ENCODE results near the gene GOLGA1. TPM values are rescaled to one million over a fixed set of nuclear protein-coding genes. Genes with fewer than 3 reads are reported as not detected.
A peak's percentile ranks its signal among the peaks of the same experiment; 100 is the strongest.

GOLGA1 gene
- total and polyA plus RNA-seq, 9 of the 15 experiments (the other 6 are each of a cell fraction or from before 2014, with no cell fraction given), result 2.9 to 15.9 (median 8.5) TPM

- TF ChIP-seq JUN (IDR thresholded peaks at IDR 0.05; ENCODE audit: borderline replicate concordance, low read depth, low read length) (peak; percentile 28; the same call in 1 of the 2 replicates), JUN (CRISPR knock-in tag; IDR thresholded peaks at IDR 0.05; ENCODE audit: borderline replicate concordance) (peak; percentile 68; the same call in 1 of the 2 replicates), THRB (CRISPR knock-in tag; conservative IDR thresholded peaks at IDR 0.05) (no peak), ZNF217 (CRISPR knock-in tag; IDR thresholded peaks at IDR 0.05) (no peak), HDAC1 (IDR thresholded peaks at IDR 0.05) (peak in 1 of 2 experiments; percentile 78; a peak in 1 of 4 replicates), TBL1XR1 (IDR thresholded peaks at IDR 0.05; ENCODE audit: low read length in 2 of 2) (peak; percentile 47 to 62; a peak in 3 of 4 replicates), DLX4 (CRISPR knock-in tag; IDR thresholded peaks at IDR 0.05) (no peak), E4F1 (CRISPR knock-in tag; IDR thresholded peaks at IDR 0.05; ENCODE audit: borderline replicate concordance) (no peak), ZNF449 (CRISPR knock-in tag; IDR thresholded peaks at IDR 0.05) (no peak), ZNF146 (CRISPR knock-in tag; IDR thresholded peaks at IDR 0.05; ENCODE audit: unreplicated experiment) (no peak), ZFP30 (CRISPR knock-in tag; IDR thresholded peaks at IDR 0.05; ENCODE audit: borderline replicate concordance) (no peak)
These were observed 79.3 kb downstream of the GOLGA1 start, which contains the start of the genes ARPC5L and RPL35 (continued) for GRCh38 chr9:124861342-124862229.
